K562 (cell line): Measurements from ENCODE around the gene C12orf60.

Experiments
- E2F3 ChIP-seq: fragments of 250-450 bp; sonication (Bioruptor Pico); IDR thresholded peaks from 2 replicates; pipeline ENCODE4 v1.4.0; 2020; ENCODE audit warnings: mild to moderate bottlenecking
- KLF16 ChIP-seq: IDR thresholded peaks from 2 replicates; pipeline ENCODE4 v1.6.1; 2016; ENCODE audit warnings: antibody characterized with exemption
- MAFK ChIP-seq: IDR thresholded peaks from 2 replicates; pipeline ENCODE4 v1.6.1; 2011; ENCODE audit warnings: low read length, improper control_type of control experiment
- RBM17 ChIP-seq: fragments of 200-400 bp; formaldehyde crosslinking; IDR thresholded peaks from 2 replicates; pipeline ENCODE4 v1.6.1; 2017; ENCODE audit warnings: low read depth, mild to moderate bottlenecking, low read length, borderline replicate concordance
- SMC3 ChIP-seq: conservative IDR thresholded peaks from 2 replicates; pipeline ENCODE4 v1.6.1; 2011; ENCODE audit warnings: low read depth, low read length, improper control_type of control experiment; ENCODE audit not compliant: insufficient read depth
- VEZF1 ChIP-seq: fragments of 200-800 bp; sonication (Bioruptor generic); IDR thresholded peaks from 2 replicates; pipeline ENCODE4 v1.6.1; 2017; ENCODE audit warnings: missing genetic modification characterization, missing compliant biosample characterization
- XRCC5 ChIP-seq: fragments of 200-400 bp; formaldehyde crosslinking; IDR thresholded peaks from 2 replicates; pipeline ENCODE4 v1.6.1; 2017; ENCODE audit warnings: low read depth, mild to moderate bottlenecking, low read length
- ZNF146 ChIP-seq: IDR thresholded peaks from one replicate; pipeline ENCODE4 v1.6.1; 2018; ENCODE audit warnings: missing compliant biosample characterization; ENCODE audit not compliant: unreplicated experiment
- ZNF766 ChIP-seq: fragments of 200-800 bp; sonication (Bioruptor generic); conservative IDR thresholded peaks from 2 replicates; pipeline ENCODE4 v1.6.1; 2016; ENCODE audit warnings: missing genetic modification characterization, missing compliant biosample characterization
- TF ChIP-seq, protein P1 (sequence below), 3 experiments: IDR thresholded peaks in 2 of 3; conservative IDR thresholded peaks in 1 of 3; 2 replicates each; pipeline ENCODE4 v1.5.1; 2011 to 2012; ENCODE audit warnings: low read length in 3 of 3, mild to moderate bottlenecking in 3 of 3, control low read depth in 2 of 3, improper control_type of control experiment in 1 of 3, inconsistent platforms in 1 of 3, low read depth in 1 of 3, mixed read lengths in 1 of 3, moderate library complexity in 1 of 3; ENCODE audit not compliant: insufficient read depth in 2 of 3
- TF ChIP-seq, protein P2 (sequence below): fragments of 250-450 bp; sonication (Bioruptor Pico); IDR thresholded peaks from 2 replicates; pipeline ENCODE4 v1.5.1; 2021; ENCODE audit warnings: mild to moderate bottlenecking
- TF ChIP-seq, protein P3 (sequence below): sonication (generic); formaldehyde crosslinking; IDR thresholded peaks from 2 replicates; pipeline ENCODE4 v1.8.0; 2022; ENCODE audit warnings: mild to moderate bottlenecking, missing genetic modification reagents
- TF ChIP-seq, protein P4 (sequence below): fragments of 450-650 bp; IDR thresholded peaks from 2 replicates; pipeline ENCODE4 v1.6.1; 2018; ENCODE audit not compliant: partially characterized antibody

GRCh38 chr12:14858513-14858912 lies 55.0 kb downstream of the C12orf60 start:
- TF ChIP-seq ZNF766 (CRISPR knock-in tag) (no peak), RBM17 (no peak), MAFK (no peak), KLF16 (no peak), XRCC5 (no peak), SMC3 (no peak), ZNF146 (CRISPR knock-in tag) (no peak), E2F3 (CRISPR knock-in tag) (no peak), VEZF1 (no peak)
- TF ChIP-seq, protein P1, sequence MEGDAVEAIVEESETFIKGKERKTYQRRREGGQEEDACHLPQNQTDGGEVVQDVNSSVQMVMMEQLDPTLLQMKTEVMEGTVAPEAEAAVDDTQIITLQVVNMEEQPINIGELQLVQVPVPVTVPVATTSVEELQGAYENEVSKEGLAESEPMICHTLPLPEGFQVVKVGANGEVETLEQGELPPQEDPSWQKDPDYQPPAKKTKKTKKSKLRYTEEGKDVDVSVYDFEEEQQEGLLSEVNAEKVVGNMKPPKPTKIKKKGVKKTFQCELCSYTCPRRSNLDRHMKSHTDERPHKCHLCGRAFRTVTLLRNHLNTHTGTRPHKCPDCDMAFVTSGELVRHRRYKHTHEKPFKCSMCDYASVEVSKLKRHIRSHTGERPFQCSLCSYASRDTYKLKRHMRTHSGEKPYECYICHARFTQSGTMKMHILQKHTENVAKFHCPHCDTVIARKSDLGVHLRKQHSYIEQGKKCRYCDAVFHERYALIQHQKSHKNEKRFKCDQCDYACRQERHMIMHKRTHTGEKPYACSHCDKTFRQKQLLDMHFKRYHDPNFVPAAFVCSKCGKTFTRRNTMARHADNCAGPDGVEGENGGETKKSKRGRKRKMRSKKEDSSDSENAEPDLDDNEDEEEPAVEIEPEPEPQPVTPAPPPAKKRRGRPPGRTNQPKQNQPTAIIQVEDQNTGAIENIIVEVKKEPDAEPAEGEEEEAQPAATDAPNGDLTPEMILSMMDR (IDR thresholded peaks at IDR 0.05 in 2 of 3, conservative IDR thresholded peaks at IDR 0.05 in 1 of 3; ENCODE audit: insufficient read depth in 2 of 3, low read depth in 1 of 3, low read length in 3 of 3) = no peak
- TF ChIP-seq, protein P2, sequence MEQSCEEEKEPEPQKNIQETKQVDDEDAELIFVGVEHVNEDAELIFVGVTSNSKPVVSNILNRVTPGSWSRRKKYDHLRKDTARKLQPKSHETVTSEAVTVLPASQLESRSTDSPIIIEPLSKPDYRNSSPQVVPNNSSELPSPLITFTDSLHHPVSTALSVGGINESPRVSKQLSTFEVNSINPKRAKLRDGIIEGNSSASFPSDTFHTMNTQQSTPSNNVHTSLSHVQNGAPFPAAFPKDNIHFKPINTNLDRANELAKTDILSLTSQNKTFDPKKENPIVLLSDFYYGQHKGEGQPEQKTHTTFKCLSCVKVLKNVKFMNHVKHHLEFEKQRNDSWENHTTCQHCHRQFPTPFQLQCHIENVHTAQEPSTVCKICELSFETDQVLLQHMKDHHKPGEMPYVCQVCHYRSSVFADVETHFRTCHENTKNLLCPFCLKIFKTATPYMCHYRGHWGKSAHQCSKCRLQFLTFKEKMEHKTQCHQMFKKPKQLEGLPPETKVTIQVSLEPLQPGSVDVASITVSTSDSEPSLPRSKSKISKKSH (CRISPR knock-in tag) = no peak
- TF ChIP-seq, protein P3, sequence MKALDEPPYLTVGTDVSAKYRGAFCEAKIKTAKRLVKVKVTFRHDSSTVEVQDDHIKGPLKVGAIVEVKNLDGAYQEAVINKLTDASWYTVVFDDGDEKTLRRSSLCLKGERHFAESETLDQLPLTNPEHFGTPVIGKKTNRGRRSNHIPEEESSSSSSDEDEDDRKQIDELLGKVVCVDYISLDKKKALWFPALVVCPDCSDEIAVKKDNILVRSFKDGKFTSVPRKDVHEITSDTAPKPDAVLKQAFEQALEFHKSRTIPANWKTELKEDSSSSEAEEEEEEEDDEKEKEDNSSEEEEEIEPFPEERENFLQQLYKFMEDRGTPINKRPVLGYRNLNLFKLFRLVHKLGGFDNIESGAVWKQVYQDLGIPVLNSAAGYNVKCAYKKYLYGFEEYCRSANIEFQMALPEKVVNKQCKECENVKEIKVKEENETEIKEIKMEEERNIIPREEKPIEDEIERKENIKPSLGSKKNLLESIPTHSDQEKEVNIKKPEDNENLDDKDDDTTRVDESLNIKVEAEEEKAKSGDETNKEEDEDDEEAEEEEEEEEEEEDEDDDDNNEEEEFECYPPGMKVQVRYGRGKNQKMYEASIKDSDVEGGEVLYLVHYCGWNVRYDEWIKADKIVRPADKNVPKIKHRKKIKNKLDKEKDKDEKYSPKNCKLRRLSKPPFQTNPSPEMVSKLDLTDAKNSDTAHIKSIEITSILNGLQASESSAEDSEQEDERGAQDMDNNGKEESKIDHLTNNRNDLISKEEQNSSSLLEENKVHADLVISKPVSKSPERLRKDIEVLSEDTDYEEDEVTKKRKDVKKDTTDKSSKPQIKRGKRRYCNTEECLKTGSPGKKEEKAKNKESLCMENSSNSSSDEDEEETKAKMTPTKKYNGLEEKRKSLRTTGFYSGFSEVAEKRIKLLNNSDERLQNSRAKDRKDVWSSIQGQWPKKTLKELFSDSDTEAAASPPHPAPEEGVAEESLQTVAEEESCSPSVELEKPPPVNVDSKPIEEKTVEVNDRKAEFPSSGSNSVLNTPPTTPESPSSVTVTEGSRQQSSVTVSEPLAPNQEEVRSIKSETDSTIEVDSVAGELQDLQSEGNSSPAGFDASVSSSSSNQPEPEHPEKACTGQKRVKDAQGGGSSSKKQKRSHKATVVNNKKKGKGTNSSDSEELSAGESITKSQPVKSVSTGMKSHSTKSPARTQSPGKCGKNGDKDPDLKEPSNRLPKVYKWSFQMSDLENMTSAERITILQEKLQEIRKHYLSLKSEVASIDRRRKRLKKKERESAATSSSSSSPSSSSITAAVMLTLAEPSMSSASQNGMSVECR (CRISPR knock-in tag) = no peak
- TF ChIP-seq, protein P4, sequence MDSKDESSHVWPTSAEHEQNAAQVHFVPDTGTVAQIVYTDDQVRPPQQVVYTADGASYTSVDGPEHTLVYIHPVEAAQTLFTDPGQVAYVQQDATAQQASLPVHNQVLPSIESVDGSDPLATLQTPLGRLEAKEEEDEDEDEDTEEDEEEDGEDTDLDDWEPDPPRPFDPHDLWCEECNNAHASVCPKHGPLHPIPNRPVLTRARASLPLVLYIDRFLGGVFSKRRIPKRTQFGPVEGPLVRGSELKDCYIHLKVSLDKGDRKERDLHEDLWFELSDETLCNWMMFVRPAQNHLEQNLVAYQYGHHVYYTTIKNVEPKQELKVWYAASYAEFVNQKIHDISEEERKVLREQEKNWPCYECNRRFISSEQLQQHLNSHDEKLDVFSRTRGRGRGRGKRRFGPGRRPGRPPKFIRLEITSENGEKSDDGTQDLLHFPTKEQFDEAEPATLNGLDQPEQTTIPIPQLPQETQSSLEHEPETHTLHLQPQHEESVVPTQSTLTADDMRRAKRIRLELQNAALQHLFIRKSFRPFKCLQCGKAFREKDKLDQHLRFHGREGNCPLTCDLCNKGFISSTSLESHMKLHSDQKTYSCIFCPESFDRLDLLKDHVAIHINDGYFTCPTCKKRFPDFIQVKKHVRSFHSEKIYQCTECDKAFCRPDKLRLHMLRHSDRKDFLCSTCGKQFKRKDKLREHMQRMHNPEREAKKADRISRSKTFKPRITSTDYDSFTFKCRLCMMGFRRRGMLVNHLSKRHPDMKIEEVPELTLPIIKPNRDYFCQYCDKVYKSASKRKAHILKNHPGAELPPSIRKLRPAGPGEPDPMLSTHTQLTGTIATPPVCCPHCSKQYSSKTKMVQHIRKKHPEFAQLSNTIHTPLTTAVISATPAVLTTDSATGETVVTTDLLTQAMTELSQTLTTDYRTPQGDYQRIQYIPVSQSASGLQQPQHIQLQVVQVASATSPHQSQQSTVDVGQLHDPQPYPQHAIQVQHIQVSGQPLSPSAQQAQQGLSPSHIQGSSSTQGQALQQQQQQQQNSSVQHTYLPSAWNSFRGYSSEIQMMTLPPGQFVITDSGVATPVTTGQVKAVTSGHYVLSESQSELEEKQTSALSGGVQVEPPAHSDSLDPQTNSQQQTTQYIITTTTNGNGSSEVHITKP = no peak
